Smooth muscle cell (in vitro differentiated cells): ENCODE data around the gene PLXNA2. TPM values are rescaled to one million over a fixed set of nuclear protein-coding genes. Genes with fewer than 3 reads are reported as not detected.
A peak's percentile ranks its signal among the peaks of the same experiment; 100 is the strongest.

Experiments used
- DNase-seq: peaks from one replicate; lab custom pipeline; 2025; ENCODE audit not compliant: unreplicated experiment; lab: John Stamatoyannopoulos, UW
- H2AFZ ChIP-seq: fragments of 200-600 bp; sonication (generic); 2 replicates; pipeline ENCODE4 v1.6.0; 2016; ENCODE audit warnings: antibody characterized with exemption, low read depth, mild to moderate bottlenecking
- H3F3A ChIP-seq: fragments of 200-600 bp; sonication (generic); 2 replicates; pipeline ENCODE4 v1.6.0; 2017; ENCODE audit warnings: antibody characterized with exemption, low read depth
- H3K27ac ChIP-seq: fragments of 200-600 bp; sonication (generic); 2 replicates; pipeline ENCODE4 v1.5.1; 2016; ENCODE audit warnings: low read depth, mild to moderate bottlenecking
- H3K27me3 ChIP-seq: fragments of 200-600 bp; sonication (generic); 2 replicates; pipeline ENCODE4 v1.6.1; 2016; ENCODE audit warnings: low read depth, mild to moderate bottlenecking
- H3K36me3 ChIP-seq: fragments of 200-600 bp; sonication (generic); 2 replicates; pipeline ENCODE4 v1.5.1; 2016; ENCODE audit warnings: low read depth
- H3K4me1 ChIP-seq: fragments of 200-600 bp; sonication (generic); 2 replicates; pipeline ENCODE4 v1.5.1; 2016; ENCODE audit warnings: low read depth
- H3K4me2 ChIP-seq: fragments of 200-600 bp; sonication (generic); 2 replicates; pipeline ENCODE4 v1.6.0; 2016; ENCODE audit warnings: mild to moderate bottlenecking
- H3K4me3 ChIP-seq: fragments of 200-600 bp; sonication (generic); 2 replicates; pipeline ENCODE4 v1.5.1; 2016; ENCODE audit warnings: mild to moderate bottlenecking
- H3K79me2 ChIP-seq: fragments of 200-600 bp; sonication (generic); 2 replicates; pipeline ENCODE4 v1.6.0; 2016; ENCODE audit warnings: low read depth, mild to moderate bottlenecking
- H3K9ac ChIP-seq: fragments of 200-600 bp; sonication (generic); 2 replicates; pipeline ENCODE4 v1.6.0; 2016; ENCODE audit warnings: low read depth
- H3K9me3 ChIP-seq: fragments of 200-600 bp; sonication (generic); replicated peaks from 2 replicates; pipeline ENCODE4 v1.5.1; 2016; ENCODE audit warnings: low read depth
- H4K20me1 ChIP-seq: fragments of 200-600 bp; sonication (generic); 2 replicates; pipeline ENCODE4 v1.6.0; 2016; ENCODE audit warnings: low read depth
- CTCF ChIP-seq: fragments of 200-600 bp; sonication (generic); IDR thresholded peaks from 2 replicates; pipeline ENCODE4 v1.5.1; 2017; ENCODE audit warnings: borderline replicate concordance, mild to moderate bottlenecking, antibody characterized with exemption; ENCODE audit not compliant: insufficient read depth, poor library complexity, severe bottlenecking
- WGBS: methylation state at CpG from one replicate; pipeline ENCODE4 v1.1.7; 2016; ENCODE audit warnings: low lambda C conversion rate; 5-methylcytosine and 5-hydroxymethylcytosine counted together
- polyA plus RNA-seq: library from polyadenylated mRNA; unstranded; fragments of >200 nt; fragmentation: Nextera tagmentation; extraction: Ambion mirVana; gene quantifications from 2 replicates; pipeline ENCODE4 v1.2.1, GENCODE V29; 2016
- total RNA-seq: library from RNA; depleted of rRNA; stranded (reverse); fragments of >200 nt; gene quantifications from 2 replicates; pipeline ENCODE4 v1.2.3, GENCODE V29; 2014

PLXNA2 gene
- total and polyA plus RNA-seq, 2 experiments from 2014 or later: 8.2 to 8.7 TPM

GRCh38 chr1:208103597-208104513 is 140.3 kb downstream of the PLXNA2 start:
- peaks cover 19% of the 10 kb centered on the region for H3K4me1 ChIP-seq
- no peak overlapping the region for H3K27ac ChIP-seq
- H3K79me2 ChIP-seq: no peaks in the 10 kb centered on the region
- H3K9me3 ChIP-seq: no peaks in the 10 kb centered on the region
- H3K27me3 ChIP-seq: no peaks in the 10 kb centered on the region
- no peak for TF ChIP-seq CTCF
- no peaks in the 10 kb centered on the region for H3F3A ChIP-seq
- no peak overlapping the region for H3K4me3 ChIP-seq
- no peaks in the 10 kb centered on the region for H3K36me3 ChIP-seq
- no peak overlapping the region for H2AFZ ChIP-seq
- H4K20me1 ChIP-seq: peaks cover 22% of the 10 kb centered on the region
- WGBS: 59% methylated on average over 7 of the region's 7 CpGs
- no peak overlapping the region for H3K9ac ChIP-seq
- no peak overlapping the region for H3K4me2 ChIP-seq
- DNase-seq: no peak

- Histone ChIP-seq H3K4me3 (no peak overlapping the region), H3K27ac (no peak overlapping the region), H3K36me3 (no peaks in the 10 kb centered on the region), H3K9ac (no peak overlapping the region), H3K9me3 (no peaks in the 10 kb centered on the region), H3K4me1 (peaks cover 19% of the 10 kb centered on the region), H4K20me1 (peaks cover 9% of the 10 kb centered on the region), H3K4me2 (no peak overlapping the region), H2AFZ (no peak overlapping the region), H3K79me2 (no peaks in the 10 kb centered on the region), H3F3A (no peaks in the 10 kb centered on the region), H3K27me3 (no peaks in the 10 kb centered on the region)
- DNase-seq: no peak
- TF ChIP-seq CTCF: no peak
- WGBS: 86% methylated on average over 11 of the region's 11 CpGs
These were observed 142.3 kb downstream of the PLXNA2 start for GRCh38 chr1:208101661-208102431.

- Histone ChIP-seq H3K79me2 (no peaks in the 10 kb centered on the region), H3K27me3 (no peaks in the 10 kb centered on the region), H3K4me3 (no peak overlapping the region), H3K9ac (no peak overlapping the region), H3F3A (no peaks in the 10 kb centered on the region), H3K36me3 (no peaks in the 10 kb centered on the region), H2AFZ (no peak overlapping the region), H3K4me1 (peaks cover 19% of the 10 kb centered on the region), H3K27ac (peak overlapping the region; percentile 19), H4K20me1 (peaks cover 6% of the 10 kb centered on the region), H3K9me3 (no peaks in the 10 kb centered on the region), H3K4me2 (peak overlapping the region; percentile 45)
- no peak for TF ChIP-seq CTCF
- DNase-seq: no peak
- WGBS: 45% methylated on average over 5 of the region's 5 CpGs
These were observed 143.3 kb downstream of the PLXNA2 start for GRCh38 chr1:208100906-208101305.
